ENCODE measurements around the gene SLC25A27.

The SLC25A27 gene

DNA sequence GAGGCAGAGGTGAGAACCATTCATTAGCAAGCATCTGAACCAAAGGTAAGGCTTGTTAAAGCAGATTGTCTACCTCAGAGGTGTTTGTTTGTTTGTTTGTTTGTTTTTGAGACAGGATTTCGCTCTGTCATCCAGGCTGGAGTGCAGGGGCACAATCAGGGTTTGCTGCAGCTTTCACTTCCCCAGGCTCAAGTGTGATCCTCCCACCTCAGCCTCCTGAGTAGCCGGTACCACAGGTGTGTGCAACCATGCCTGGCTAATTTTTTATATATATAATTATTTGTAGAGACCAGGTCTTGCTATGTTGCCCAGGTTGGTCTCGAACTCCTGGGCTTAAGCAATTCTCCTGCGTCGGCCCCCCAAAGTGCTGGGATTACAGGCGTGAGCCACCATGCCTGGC, 17.3 kb upstream of the SLC25A27 start:
- Histone ChIP-seq H3K27me3 (ENCODE audit: low read length) (no peaks in the 10 kb centered on the region), H3K36me3 (ENCODE audit: low read length) (peaks cover 22% of the 10 kb centered on the region), H4K20me1 (ENCODE audit: low read depth, low read length) (no peaks in the 10 kb centered on the region), H3K9me2 (replicated peaks; ENCODE audit: insufficient read depth, low read length) (no peaks in the 10 kb centered on the region), H3K4me3 (ENCODE audit: insufficient read depth, low read length, poor library complexity, severe bottlenecking) (peak overlapping the region; percentile 46), H3K79me2 (ENCODE audit: insufficient read depth, low read length) (peaks cover 56% of the 10 kb centered on the region), H3K27ac (ENCODE audit: low read depth, low read length) (peak overlapping the region; percentile 92), H3K9me3 (ENCODE audit: insufficient read depth, low read length) (no peaks in the 10 kb centered on the region), H3F3A (ENCODE audit: insufficient read depth) (peaks cover 75% of the 10 kb centered on the region), H2AFZ (ENCODE audit: low read depth, low read length, severe bottlenecking) (no peak overlapping the region), H3K4me2 (ENCODE audit: low read depth, low read length, poor library complexity, severe bottlenecking) (peak overlapping the region; percentile 85), H3K9ac (ENCODE audit: low read length) (peak overlapping the region; percentile 60)
- TF ChIP-seq EZH2phosphoT487 (conservative IDR thresholded peaks at IDR 0.05; ENCODE audit: low read length), result no peak
- TF ChIP-seq, protein P1, sequence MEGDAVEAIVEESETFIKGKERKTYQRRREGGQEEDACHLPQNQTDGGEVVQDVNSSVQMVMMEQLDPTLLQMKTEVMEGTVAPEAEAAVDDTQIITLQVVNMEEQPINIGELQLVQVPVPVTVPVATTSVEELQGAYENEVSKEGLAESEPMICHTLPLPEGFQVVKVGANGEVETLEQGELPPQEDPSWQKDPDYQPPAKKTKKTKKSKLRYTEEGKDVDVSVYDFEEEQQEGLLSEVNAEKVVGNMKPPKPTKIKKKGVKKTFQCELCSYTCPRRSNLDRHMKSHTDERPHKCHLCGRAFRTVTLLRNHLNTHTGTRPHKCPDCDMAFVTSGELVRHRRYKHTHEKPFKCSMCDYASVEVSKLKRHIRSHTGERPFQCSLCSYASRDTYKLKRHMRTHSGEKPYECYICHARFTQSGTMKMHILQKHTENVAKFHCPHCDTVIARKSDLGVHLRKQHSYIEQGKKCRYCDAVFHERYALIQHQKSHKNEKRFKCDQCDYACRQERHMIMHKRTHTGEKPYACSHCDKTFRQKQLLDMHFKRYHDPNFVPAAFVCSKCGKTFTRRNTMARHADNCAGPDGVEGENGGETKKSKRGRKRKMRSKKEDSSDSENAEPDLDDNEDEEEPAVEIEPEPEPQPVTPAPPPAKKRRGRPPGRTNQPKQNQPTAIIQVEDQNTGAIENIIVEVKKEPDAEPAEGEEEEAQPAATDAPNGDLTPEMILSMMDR (IDR thresholded peaks at IDR 0.05; ENCODE audit: insufficient read depth, low read length, poor library complexity, severe bottlenecking), result no peak

DNA sequence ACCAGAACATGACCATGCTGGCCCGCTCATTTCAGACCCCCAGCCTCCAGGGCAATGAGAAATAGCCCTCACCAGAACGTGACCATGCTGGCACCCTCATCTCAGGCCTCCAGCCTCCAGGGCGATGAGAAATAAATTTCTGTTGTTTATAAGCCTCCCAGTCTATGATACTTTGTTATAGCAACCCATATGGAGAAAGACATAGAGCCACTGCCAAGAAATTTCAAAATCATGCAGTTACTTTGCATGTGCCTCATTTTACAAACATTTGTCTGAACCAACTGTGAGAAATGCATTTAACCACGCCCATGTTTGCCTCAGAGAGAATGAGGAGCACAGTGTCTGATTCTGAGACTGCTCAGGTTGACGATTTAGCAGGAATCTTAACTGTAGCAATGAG, 15.6 kb upstream of the SLC25A27 start:
- H3F3A ChIP-seq (ENCODE audit: insufficient read depth), result peaks cover 79% of the 10 kb centered on the region
- no peaks in the 10 kb centered on the region for H4K20me1 ChIP-seq (ENCODE audit: low read depth, low read length)
- peak overlapping the region; percentile 85 for H3K4me2 ChIP-seq (ENCODE audit: low read depth, low read length, poor library complexity, severe bottlenecking)
- H3K4me3 ChIP-seq (ENCODE audit: insufficient read depth, low read length, poor library complexity, severe bottlenecking), result peak overlapping the region; percentile 46
- H3K27me3 ChIP-seq (ENCODE audit: low read length), result no peaks in the 10 kb centered on the region
- TF ChIP-seq, protein P1 (IDR thresholded peaks at IDR 0.05; ENCODE audit: insufficient read depth, low read length, poor library complexity, severe bottlenecking), result no peak
- no peak for TF ChIP-seq EZH2phosphoT487 (conservative IDR thresholded peaks at IDR 0.05; ENCODE audit: low read length)
- H3K9me3 ChIP-seq (ENCODE audit: insufficient read depth, low read length), result no peaks in the 10 kb centered on the region
- H3K79me2 ChIP-seq (ENCODE audit: insufficient read depth, low read length), result peaks cover 65% of the 10 kb centered on the region
- H2AFZ ChIP-seq (ENCODE audit: low read depth, low read length, severe bottlenecking), result no peak overlapping the region
- H3K9me2 ChIP-seq (replicated peaks; ENCODE audit: insufficient read depth, low read length), result no peaks in the 10 kb centered on the region
- H3K27ac ChIP-seq (ENCODE audit: low read depth, low read length), result peak overlapping the region; percentile 92
- peak overlapping the region; percentile 60 for H3K9ac ChIP-seq (ENCODE audit: low read length)
- peaks cover 16% of the 10 kb centered on the region; the same call in 1 of the 2 replicates for H3K36me3 ChIP-seq (ENCODE audit: low read length)

DNA sequence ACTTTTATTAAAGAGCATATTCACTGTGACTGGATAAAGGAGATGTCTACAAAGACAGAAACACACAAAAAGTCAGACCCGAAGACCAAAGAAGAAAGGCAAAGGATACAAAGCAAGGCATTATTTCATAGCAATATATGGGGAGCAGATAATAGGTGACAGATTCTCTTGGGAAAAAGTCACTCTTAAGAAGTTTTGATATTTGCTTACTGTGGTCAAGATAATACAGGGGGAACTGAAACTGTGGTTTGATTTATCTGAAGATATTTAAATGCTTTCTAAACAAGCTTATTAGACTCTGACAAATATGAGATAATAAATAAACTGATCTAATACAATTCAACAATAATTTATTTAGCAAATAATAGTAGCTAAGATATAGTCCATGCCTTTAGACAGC, 14.8 kb upstream of the SLC25A27 start:
- Histone ChIP-seq H3K36me3 (ENCODE audit: low read length) (peaks cover 14% of the 10 kb centered on the region; the same call in 1 of the 2 replicates), H3F3A (ENCODE audit: insufficient read depth) (peaks cover 77% of the 10 kb centered on the region), H2AFZ (ENCODE audit: low read depth, low read length, severe bottlenecking) (no peak overlapping the region), H4K20me1 (ENCODE audit: low read depth, low read length) (no peaks in the 10 kb centered on the region), H3K4me3 (ENCODE audit: insufficient read depth, low read length, poor library complexity, severe bottlenecking) (peak overlapping the region; percentile 46), H3K27me3 (ENCODE audit: low read length) (no peaks in the 10 kb centered on the region), H3K4me2 (ENCODE audit: low read depth, low read length, poor library complexity, severe bottlenecking) (peak overlapping the region; percentile 85), H3K9ac (ENCODE audit: low read length) (peak overlapping the region; percentile 60), H3K9me3 (ENCODE audit: insufficient read depth, low read length) (no peaks in the 10 kb centered on the region), H3K27ac (ENCODE audit: low read depth, low read length) (peak overlapping the region; percentile 92), H3K9me2 (replicated peaks; ENCODE audit: insufficient read depth, low read length) (no peaks in the 10 kb centered on the region), H3K79me2 (ENCODE audit: insufficient read depth, low read length) (peaks cover 70% of the 10 kb centered on the region)
- TF ChIP-seq, protein P1 (IDR thresholded peaks at IDR 0.05; ENCODE audit: insufficient read depth, low read length, poor library complexity, severe bottlenecking), result no peak
- TF ChIP-seq EZH2phosphoT487 (conservative IDR thresholded peaks at IDR 0.05; ENCODE audit: low read length), result no peak

Data from SU-DHL-6 (cell line).